Astrocyte (in vitro differentiated cells and primary cell): Measurements from ENCODE around the gene STARD13. TPM values are rescaled to one million over a fixed set of nuclear protein-coding genes. Genes with fewer than 3 reads are reported as not detected.

ENCODE experiments used
- DNase-seq: peaks from one replicate; pipeline ENCODE4 v3.0.0-alpha.2; 2010; ENCODE audit warnings: low read depth
- FAIRE-seq: peaks from 2 replicates; lab custom pipeline; 2011; peaks lifted over from hg19 to GRCh38; lab: Jason Lieb, UNC
- H2AFZ ChIP-seq: 2 replicates; pipeline ENCODE4 v1.6.0; 2012; ENCODE audit warnings: low read depth, low read length, inconsistent platforms
- H3K27ac ChIP-seq: 2 replicates; pipeline ENCODE4 v1.5.1; 2011; ENCODE audit warnings: low read depth, low read length, inconsistent platforms
- H3K27me3 ChIP-seq: 2 replicates; pipeline ENCODE4 v1.6.0; 2011; ENCODE audit warnings: low read length, inconsistent platforms; ENCODE audit not compliant: insufficient read depth
- H3K36me3 ChIP-seq: 2 replicates; pipeline ENCODE4 v1.5.1; 2011; ENCODE audit warnings: low read length, inconsistent platforms; ENCODE audit not compliant: insufficient read depth
- H3K4me1 ChIP-seq: 2 replicates; pipeline ENCODE4 v1.5.1; 2011; ENCODE audit warnings: low read length, inconsistent platforms; ENCODE audit not compliant: insufficient read depth
- H3K4me2 ChIP-seq: 2 replicates; pipeline ENCODE4 v1.6.0; 2012; ENCODE audit warnings: low read length, inconsistent platforms
- H3K4me3 ChIP-seq: 2 replicates; pipeline ENCODE4 v1.5.1; 2011; ENCODE audit warnings: low read depth, mild to moderate bottlenecking, low read length, inconsistent platforms; ENCODE audit not compliant: insufficient read depth
- H3K79me2 ChIP-seq: 2 replicates; pipeline ENCODE4 v1.6.0; 2012; ENCODE audit warnings: mild to moderate bottlenecking, low read length, inconsistent platforms; ENCODE audit not compliant: insufficient read depth
- H3K9ac ChIP-seq: 2 replicates; pipeline ENCODE4 v1.6.0; 2012; ENCODE audit warnings: mild to moderate bottlenecking, low read length, inconsistent platforms
- H3K9me3 ChIP-seq: 2 replicates; pipeline ENCODE4 v1.5.1; 2012; ENCODE audit warnings: low read depth, mild to moderate bottlenecking, low read length, inconsistent platforms; ENCODE audit not compliant: insufficient read depth
- H4K20me1 ChIP-seq: 2 replicates; pipeline ENCODE4 v1.6.0; 2012; ENCODE audit warnings: low read length, inconsistent platforms; ENCODE audit not compliant: insufficient read depth
- H3K27ac Mint-ChIP-seq: one replicate; pipeline ENCODE4 v1.8.0; 2021; ENCODE audit warnings: mild to moderate bottlenecking, mixed read lengths; ENCODE audit not compliant: unreplicated experiment
- H3K27me3 Mint-ChIP-seq: one replicate; pipeline ENCODE4 v1.8.0; 2021; ENCODE audit warnings: low read depth, mixed read lengths; ENCODE audit not compliant: unreplicated experiment
- H3K36me3 Mint-ChIP-seq: one replicate; pipeline ENCODE4 v1.8.0; 2021; ENCODE audit warnings: low read depth, mixed read lengths; ENCODE audit not compliant: unreplicated experiment
- H3K4me1 Mint-ChIP-seq: one replicate; pipeline ENCODE4 v1.8.0; 2021; ENCODE audit warnings: low read depth, mixed read lengths; ENCODE audit not compliant: unreplicated experiment
- H3K4me3 Mint-ChIP-seq: one replicate; pipeline ENCODE4 v1.8.0; 2021; ENCODE audit warnings: mild to moderate bottlenecking, moderate library complexity, mixed read lengths; ENCODE audit not compliant: unreplicated experiment
- H3K9me3 Mint-ChIP-seq: one replicate; pipeline ENCODE4 v1.8.0; 2021; ENCODE audit warnings: mild to moderate bottlenecking, mixed read lengths; ENCODE audit not compliant: unreplicated experiment
- CTCF ChIP-seq: IDR thresholded peaks from 2 replicates; pipeline ENCODE4 v1.5.1; 2011; ENCODE audit warnings: low read depth, mild to moderate bottlenecking, inconsistent platforms, low read length, moderate library complexity; ENCODE audit not compliant: insufficient read depth
- EZH2 ChIP-seq: IDR thresholded peaks from 2 replicates; pipeline ENCODE4 v1.6.1; 2012; ENCODE audit warnings: mild to moderate bottlenecking, low read length, inconsistent platforms; ENCODE audit not compliant: insufficient read depth
- total RNA-seq: library from RNA; stranded (reverse); gene quantifications from 2 replicates; pipeline ENCODE4 v1.2.1, GENCODE V29; 2021

STARD13 gene
- total RNA-seq, 1 donor from 2014 or later = 30.1 TPM

- Histone ChIP-seq H4K20me1 (no peaks in the 10 kb centered on the region), H3K27ac (peak overlapping the region; percentile 100), H3K4me1 (peaks cover 57% of the 10 kb centered on the region), H3K9ac (peak overlapping the region; percentile 100), H2AFZ (no peak overlapping the region), H3K36me3 (peaks cover 13% of the 10 kb centered on the region), H3K4me2 (peak overlapping the region; percentile 89), H3K9me3 (no peaks in the 10 kb centered on the region), H3K79me2 (peaks cover 84% of the 10 kb centered on the region), H3K4me3 (peak overlapping the region; percentile 97), H3K27me3 (no peaks in the 10 kb centered on the region)
- H3K27me3 Mint-ChIP-seq = no peaks in the 10 kb centered on the region
- no peak for TF ChIP-seq EZH2
- TF ChIP-seq CTCF = no peak
- DNase-seq = peak; percentile 86
- peak overlapping the region; percentile 36 for H3K4me3 Mint-ChIP-seq
- H3K36me3 Mint-ChIP-seq = no peaks in the 10 kb centered on the region
- peak; percentile 84 for FAIRE-seq
- H3K9me3 Mint-ChIP-seq = no peaks in the 10 kb centered on the region
- peak overlapping the region; percentile 79 for H3K27ac Mint-ChIP-seq
- peaks cover 56% of the 10 kb centered on the region for H3K4me1 Mint-ChIP-seq
These were observed 3.5 kb downstream of the STARD13 start for GRCh38 chr13:33281951-33282595.

- Histone ChIP-seq H2AFZ (no peak overlapping the region), H3K9ac (peak overlapping the region; percentile 100), H3K36me3 (peaks cover 13% of the 10 kb centered on the region), H3K4me2 (peak overlapping the region; percentile 89), H3K27me3 (no peaks in the 10 kb centered on the region), H4K20me1 (no peaks in the 10 kb centered on the region), H3K4me1 (peaks cover 58% of the 10 kb centered on the region), H3K79me2 (peaks cover 95% of the 10 kb centered on the region), H3K27ac (peak overlapping the region; percentile 100), H3K4me3 (peak overlapping the region; percentile 8), H3K9me3 (no peaks in the 10 kb centered on the region)
- Mint-ChIP-seq H3K27ac (peak overlapping the region; percentile 97), H3K36me3 (peaks cover under 1% of the 10 kb centered on the region), H3K4me1 (peaks cover 59% of the 10 kb centered on the region), H3K9me3 (no peaks in the 10 kb centered on the region), H3K27me3 (no peaks in the 10 kb centered on the region), H3K4me3 (peak overlapping the region; percentile 35)
- no peak for TF ChIP-seq CTCF
- no peak for TF ChIP-seq EZH2
- no peak for FAIRE-seq
- DNase-seq = no peak
These were observed 4.6 kb downstream of the STARD13 start for GRCh38 chr13:33280923-33281322.

- Histone ChIP-seq H3K79me2 (peaks cover 99% of the 10 kb centered on the region), H3K4me3 (peak overlapping the region; percentile 8), H3K27ac (peak overlapping the region; percentile 100), H3K9me3 (no peaks in the 10 kb centered on the region), H3K27me3 (no peaks in the 10 kb centered on the region), H3K4me2 (peak overlapping the region; percentile 89), H2AFZ (no peak overlapping the region), H3K9ac (peak overlapping the region; percentile 100), H3K36me3 (peaks cover 13% of the 10 kb centered on the region), H4K20me1 (no peaks in the 10 kb centered on the region), H3K4me1 (peaks cover 58% of the 10 kb centered on the region)
- peak; percentile 55 for FAIRE-seq
- DNase-seq = no peak
- no peaks in the 10 kb centered on the region for H3K27me3 Mint-ChIP-seq
- no peak overlapping the region for H3K4me3 Mint-ChIP-seq
- TF ChIP-seq CTCF = no peak
- TF ChIP-seq EZH2 = no peak
- peak overlapping the region; percentile 97 for H3K27ac Mint-ChIP-seq
- peaks cover 61% of the 10 kb centered on the region for H3K4me1 Mint-ChIP-seq
- no peaks in the 10 kb centered on the region for H3K9me3 Mint-ChIP-seq
- H3K36me3 Mint-ChIP-seq = peaks cover 5% of the 10 kb centered on the region
These were observed 5.2 kb downstream of the STARD13 start for GRCh38 chr13:33280279-33280905.
